HL-60 (cell line): ENCODE measurements around the gene KLHDC3.

Experiments
- CTCF ChIP-seq: IDR thresholded peaks from one replicate; pipeline ENCODE4 v1.5.1; 2011; ENCODE audit warnings: low read length, control low read depth, inconsistent platforms; ENCODE audit not compliant: insufficient read depth
- POLR2AphosphoS5 ChIP-seq: IDR thresholded peaks from 2 replicates; pipeline ENCODE4 v1.6.1; 2012; ENCODE audit warnings: low read depth

GRCh38 chr6:43013843-43014433 is at the start of gene KLHDC3, which contains the start of gene MEA1:
- TF ChIP-seq CTCF, result no peak
- TF ChIP-seq POLR2AphosphoS5, result peak; percentile 59; the same call in 1 of the 2 replicates
